H1 (cell line): ENCODE measurements around the gene TSPAN33.

ENCODE experiments used
- ASH2L ChIP-seq: fragments of 200-600, 300-600 bp; sonication (generic); IDR thresholded peaks from one replicate; pipeline ENCODE4 v1.7.1; 2017; ENCODE audit warnings: low read length
- BCL11A ChIP-seq, 2 experiments: IDR thresholded peaks; one replicate each; pipeline ENCODE4 v1.6.1; 2011; ENCODE audit warnings: low read depth in 2 of 2, low read length in 2 of 2, mild to moderate bottlenecking in 2 of 2
- CREB1 ChIP-seq: IDR thresholded peaks from 2 replicates; pipeline ENCODE4 v1.6.1; 2012; ENCODE audit warnings: inconsistent platforms
- CTCF ChIP-seq, 3 experiments: IDR thresholded peaks; 1 replicate in 2 of 3; 2 replicates in 1 of 3; pipeline versions ENCODE4 v1.5.1 to v1.6.1; 2011; ENCODE audit warnings: low read length in 3 of 3, mild to moderate bottlenecking in 3 of 3, inconsistent platforms in 2 of 3, low read depth in 1 of 3, moderate library complexity in 1 of 3; ENCODE audit not compliant: insufficient read depth in 1 of 3; ENCODE audit errors: control extremely low read depth in 1 of 3
- FOSL1 ChIP-seq: IDR thresholded peaks from 2 replicates; pipeline ENCODE4 v1.6.1; 2011; ENCODE audit warnings: mild to moderate bottlenecking, low read depth, low read length, moderate library complexity; ENCODE audit not compliant: insufficient read depth
- KDM1A ChIP-seq: fragments of 200-600, 300-600 bp; sonication (generic); IDR thresholded peaks from 2 replicates; pipeline ENCODE4 v1.7.1; 2016; ENCODE audit warnings: mild to moderate bottlenecking, low read length, borderline replicate concordance
- POLR2A ChIP-seq, 2 experiments: IDR thresholded peaks; 1 replicate in 1 of 2; 2 replicates in 1 of 2; pipeline ENCODE4 v1.6.1; 2011; ENCODE audit warnings: low read depth in 2 of 2, low read length in 2 of 2, mild to moderate bottlenecking in 2 of 2; ENCODE audit errors: control extremely low read depth in 1 of 2
- TAF1 ChIP-seq: IDR thresholded peaks from 2 replicates; pipeline ENCODE4 v1.6.1; 2011; ENCODE audit warnings: mild to moderate bottlenecking, low read depth, low read length
- TBP ChIP-seq: IDR thresholded peaks from 2 replicates; pipeline ENCODE4 v1.6.1; 2011; ENCODE audit warnings: low read depth, low read length, improper control_type of control experiment
- TCF12 ChIP-seq: IDR thresholded peaks from 2 replicates; pipeline ENCODE4 v1.6.1; 2011; ENCODE audit warnings: low read depth, mild to moderate bottlenecking, low read length

- no peak for TF ChIP-seq TBP
- TF ChIP-seq FOSL1: no peak
- TF ChIP-seq TAF1: no peak
- TF ChIP-seq CTCF (IDR thresholded peaks at IDR 0.05; ENCODE audit: control extremely low read depth in 1 of 3, insufficient read depth in 1 of 3, low read depth in 1 of 3, low read length in 3 of 3): no peak
- no peak for TF ChIP-seq TCF12
- TF ChIP-seq BCL11A (IDR thresholded peaks at IDR 0.05; ENCODE audit: low read depth in 2 of 2, low read length in 2 of 2): no peak
- TF ChIP-seq KDM1A: no peak
- no peak for TF ChIP-seq ASH2L
- TF ChIP-seq CREB1: no peak
- no peak for TF ChIP-seq POLR2A (IDR thresholded peaks at IDR 0.05; ENCODE audit: control extremely low read depth in 1 of 2, low read depth in 2 of 2, low read length in 2 of 2)
These were observed 64.8 kb downstream of the TSPAN33 start for GRCh38 chr7:129209067-129209926.
